ENCODE measurements around the gene PLEKHO2.
A peak's percentile ranks its signal among the peaks of the same experiment; 100 is the strongest.

PLEKHO2 gene

GRCh38 chr15:64895285-64896065 lies 53.8 kb downstream of the PLEKHO2 start:
- DNase-seq: peak; percentile 42

GRCh38 chr15:64896371-64897069 lies 54.8 kb downstream of the PLEKHO2 start:
- no peak for DNase-seq

- no peak for DNase-seq
Observed at GRCh38 chr15:64897345-64897985, 55.8 kb downstream of the PLEKHO2 start.

- no peak for DNase-seq
Observed at GRCh38 chr15:64898406-64898805, 56.7 kb downstream of the PLEKHO2 start.

- no peak for DNase-seq
Observed at GRCh38 chr15:64901141-64901540, 59.4 kb downstream of the PLEKHO2 start.

- DNase-seq: no peak
Observed at GRCh38 chr15:64901914-64902313, 60.2 kb downstream of the PLEKHO2 start.

- DNase-seq: no peak
Observed at GRCh38 chr15:64902863-64903262, 61.1 kb downstream of the PLEKHO2 start.

GRCh38 chr15:64903326-64903950 lies 61.7 kb downstream of the PLEKHO2 start:
- no peak for DNase-seq

GRCh38 chr15:64904189-64904588 lies 62.5 kb downstream of the PLEKHO2 start:
- no peak for DNase-seq

GRCh38 chr15:64905119-64905831 lies 63.6 kb downstream of the PLEKHO2 start:
- peak; percentile 85 for DNase-seq

GRCh38 chr15:64905941-64906340 lies 64.2 kb downstream of the PLEKHO2 start:
- no peak for DNase-seq

- DNase-seq: no peak
Observed at GRCh38 chr15:64906402-64906801, 64.7 kb downstream of the PLEKHO2 start.

- no peak for DNase-seq
Observed at GRCh38 chr15:64907991-64908390, 66.3 kb downstream of the PLEKHO2 start.

GRCh38 chr15:64909546-64909945 lies 67.8 kb downstream of the PLEKHO2 start:
- DNase-seq: no peak

- peak; percentile 32 for DNase-seq
Observed at GRCh38 chr15:64911311-64912186, 69.8 kb downstream of the PLEKHO2 start, which contains the start of gene ANKDD1A. Gene ANKDD1A (plus strand): TSS chr15:64911902. CDS start chr15:64911931, 29 bp downstream.

GRCh38 chr15:64912379-64913325 lies 70.9 kb downstream of the PLEKHO2 start:
- DNase-seq: no peak

GRCh38 chr15:64915518-64916227 lies 74.0 kb downstream of the PLEKHO2 start:
- DNase-seq: no peak

GRCh38 chr15:64916365-64916764 lies 74.7 kb downstream of the PLEKHO2 start:
- DNase-seq: no peak

- DNase-seq: no peak
Observed at GRCh38 chr15:64917211-64917610, 75.5 kb downstream of the PLEKHO2 start.
